ENCODE measurements around the gene GCM1.

The GCM1 gene

GRCh38 chr6:53095270-53095669 is 53.4 kb downstream of the GCM1 start:
- TF ChIP-seq CTCF (IDR thresholded peaks at IDR 0.05; ENCODE audit: extremely low read depth, missing control alignments) = no peak
- peak; percentile 10 for DNase-seq (ENCODE audit: low spot score)

- no peak for TF ChIP-seq CTCF (IDR thresholded peaks at IDR 0.05; ENCODE audit: extremely low read depth, missing control alignments)
- DNase-seq (ENCODE audit: low spot score) = no peak
These were observed 58.1 kb downstream of the GCM1 start for GRCh38 chr6:53090576-53090975.

DNA sequence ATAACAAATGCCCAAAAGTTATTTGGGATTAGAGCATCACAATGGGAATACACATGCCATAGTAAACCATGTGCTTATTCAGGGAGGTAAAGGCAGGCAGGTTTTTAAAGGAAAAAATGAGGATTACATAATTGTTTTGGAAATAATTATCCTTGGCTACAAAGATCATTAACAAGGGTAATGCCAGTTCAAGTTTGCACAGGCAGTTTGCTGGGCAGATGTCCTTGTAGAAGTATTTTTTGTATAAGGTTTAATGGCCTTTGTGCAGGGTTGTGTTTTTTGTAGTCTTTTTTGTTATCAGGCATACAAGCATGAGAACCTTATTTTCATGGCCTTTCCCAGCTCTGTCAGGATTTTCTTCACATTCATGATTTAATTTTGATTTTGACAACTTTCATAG is 58.7 kb downstream of the GCM1 start:
- no peak for TF ChIP-seq CTCF (IDR thresholded peaks at IDR 0.05; ENCODE audit: extremely low read depth, missing control alignments)
- DNase-seq (ENCODE audit: low spot score) = no peak

DNA sequence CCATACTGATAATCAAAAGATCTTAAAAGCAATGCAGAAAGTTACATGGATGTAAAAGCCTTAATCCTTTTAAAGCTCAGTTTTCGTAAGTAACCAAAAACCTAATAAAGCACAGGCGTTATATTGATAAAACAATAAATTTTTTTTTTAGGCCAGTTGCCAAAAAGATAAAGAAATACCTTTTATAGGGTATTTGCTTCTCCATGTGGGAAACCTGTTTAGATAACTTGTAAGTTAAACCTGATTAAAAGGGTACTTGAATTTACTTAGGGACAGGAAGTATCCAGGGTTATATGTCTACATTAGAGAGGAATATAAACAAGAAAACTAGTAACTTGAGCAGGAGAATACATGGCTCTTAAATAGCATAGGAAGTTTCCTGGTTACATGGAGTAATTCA is 62.3 kb downstream of the GCM1 start:
- DNase-seq (ENCODE audit: low spot score) = no peak
- TF ChIP-seq CTCF (IDR thresholded peaks at IDR 0.05; ENCODE audit: extremely low read depth, missing control alignments) = no peak

- TF ChIP-seq CTCF (IDR thresholded peaks at IDR 0.05; ENCODE audit: extremely low read depth, missing control alignments) = no peak
- no peak for DNase-seq (ENCODE audit: low spot score)
These were observed 67.8 kb downstream of the GCM1 start for GRCh38 chr6:53080813-53081212.
